GM21737 (cell line): Measurements from ENCODE around the gene AIMP1.
"Not testable (repeated sequence)": the region's sequence is repeated elsewhere in the genome, so short reads cannot be mapped to it uniquely, and the experiment has no call there.

Experiments used
- ATAC-seq: cut with Tn5 transposase; IDR thresholded peaks from one replicate; pipeline ENCODE4 v1.9.1; 2021; ENCODE audit warnings: mild to moderate bottlenecking, moderate library complexity; ENCODE audit not compliant: unreplicated experiment

Gene AIMP1

GRCh38 chr4:106344647-106344970 is 28.3 kb downstream of the AIMP1 start:
- ATAC-seq = no peak

- no peak for ATAC-seq
These were observed 30.8 kb downstream of the AIMP1 start for GRCh38 chr4:106347167-106347566.

GRCh38 chr4:106351016-106351415 is 34.7 kb downstream of the AIMP1 start:
- no peak for ATAC-seq

- ATAC-seq = no peak
These were observed 37.4 kb downstream of the AIMP1 start for GRCh38 chr4:106353786-106354185.

GRCh38 chr4:106355193-106355592 is 38.8 kb downstream of the AIMP1 start:
- no peak for ATAC-seq

GRCh38 chr4:106358899-106359298 is 42.5 kb downstream of the AIMP1 start:
- no peak for ATAC-seq

GRCh38 chr4:106362086-106362825 is 45.9 kb downstream of the AIMP1 start:
- ATAC-seq = no peak

- no peak for ATAC-seq
These were observed 47.9 kb downstream of the AIMP1 start for GRCh38 chr4:106364282-106364681.

- ATAC-seq = no peak
These were observed 49.3 kb downstream of the AIMP1 start for GRCh38 chr4:106365613-106366012.

GRCh38 chr4:106366026-106366425 is 49.7 kb downstream of the AIMP1 start:
- no peak for ATAC-seq

- no peak for ATAC-seq
These were observed 50.7 kb downstream of the AIMP1 start for GRCh38 chr4:106367072-106367471.

- ATAC-seq = no peak
These were observed 52.3 kb downstream of the AIMP1 start, which contains the start of gene GIMD1 for GRCh38 chr4:106368678-106369077. GIMD1 (minus strand) TSS chr4:106368778; CDS start chr4:106367435, 1,343 bp downstream.

- ATAC-seq = no peak
These were observed 53.2 kb downstream of the AIMP1 start for GRCh38 chr4:106369456-106370060.

GRCh38 chr4:106370214-106370613 is 53.9 kb downstream of the AIMP1 start:
- no peak for ATAC-seq

GRCh38 chr4:106371161-106371560 is 54.8 kb downstream of the AIMP1 start:
- ATAC-seq = no peak

- no peak for ATAC-seq
These were observed 56.7 kb downstream of the AIMP1 start for GRCh38 chr4:106373026-106373425.

- ATAC-seq = no peak
These were observed 63.8 kb downstream of the AIMP1 start for GRCh38 chr4:106380179-106380578.

GRCh38 chr4:106384878-106385277 is 68.5 kb downstream of the AIMP1 start:
- no peak for ATAC-seq

GRCh38 chr4:106385853-106386393 is 69.6 kb downstream of the AIMP1 start:
- no peak for ATAC-seq

GRCh38 chr4:106395582-106395981 is 79.2 kb downstream of the AIMP1 start:
- ATAC-seq = no peak

- not testable (repeated sequence) for ATAC-seq
These were observed 82.5 kb downstream of the AIMP1 start for GRCh38 chr4:106398898-106399297.
